ENCODE measurements around the gene DDAH2. TPM values are rescaled to one million over a fixed set of nuclear protein-coding genes. Genes with fewer than 3 reads are reported as not detected.

DDAH2 gene
- total and polyA plus RNA-seq, 10 of the 15 experiments (the other 5 are each of a cell fraction or from before 2014, with no cell fraction given) = 0.35 to 9.9 (median 6.2) TPM

GRCh38 chr6:31752739-31753319 lies 23.7 kb upstream of the DDAH2 start:
- Histone ChIP-seq H3K36me3 (ENCODE audit: control insufficient read depth in 2 of 2, insufficient read depth in 2 of 2, low read length in 1 of 2) (peaks cover 0 to 3% of the 10 kb centered on the region in 2 experiments; a peak in 1 of 4 replicates), H3K9ac (ENCODE audit: control insufficient read depth, insufficient read depth, low read length) (no peak overlapping the region), H3K4me3 (no peak overlapping the region), H3K79me2 (ENCODE audit: control insufficient read depth, insufficient read depth, low read length) (no peaks in the 10 kb centered on the region), H3K27me3 (replicated peaks in 1 of 2; ENCODE audit: control insufficient read depth in 2 of 2, insufficient read depth in 2 of 2, low read length in 1 of 2) (no peaks in the 10 kb centered on the region), H2AFZ (ENCODE audit: control insufficient read depth, low read depth, low read length) (no peak overlapping the region), H3K9me3 (replicated peaks; ENCODE audit: control insufficient read depth, insufficient read depth, low read length) (no peaks in the 10 kb centered on the region), H3K27ac (ENCODE audit: control insufficient read depth, insufficient read depth) (no peak overlapping the region), H3K4me2 (ENCODE audit: control insufficient read depth, insufficient read depth) (no peak overlapping the region), H4K20me1 (ENCODE audit: control insufficient read depth, insufficient read depth) (no peaks in the 10 kb centered on the region), H3K4me1 (ENCODE audit: control insufficient read depth, insufficient read depth, low read length) (no peaks in the 10 kb centered on the region)
- ChIA-PET RAD21 (ENCODE audit: unreplicated experiment) (no interaction called here), POLR2A (interaction anchor here (0.7 kb wide), 1 partner anchor 123 kb away, joined by 3 read pairs; no protein-coding TSS in a partner anchor), SMC1A (ENCODE audit: uncharacterized antibody, unreplicated experiment) (interaction anchor here (1.1 kb wide), 1 partner anchor 30 kb away, joined by 3 read pairs; no protein-coding TSS in a partner anchor), CTCF (interaction anchor here (0.5 to 2.1 kb wide), 3 partner anchors 13 to 135 kb away, joined by 3 to 8 read pairs (median 5); partner anchors contain the start of gene MSH5)
- in situ Hi-C loops (cut with MboI) (no loop called here), intact Hi-C loops (cut with micrococcal nuclease; ENCODE audit: unreplicated experiment) (no loop called here)
- no peak for TF ChIP-seq SUPT20H (IDR thresholded peaks at IDR 0.05; ENCODE audit: borderline replicate concordance, control insufficient read depth, low read depth, low read length)
- TF ChIP-seq, protein P1, sequence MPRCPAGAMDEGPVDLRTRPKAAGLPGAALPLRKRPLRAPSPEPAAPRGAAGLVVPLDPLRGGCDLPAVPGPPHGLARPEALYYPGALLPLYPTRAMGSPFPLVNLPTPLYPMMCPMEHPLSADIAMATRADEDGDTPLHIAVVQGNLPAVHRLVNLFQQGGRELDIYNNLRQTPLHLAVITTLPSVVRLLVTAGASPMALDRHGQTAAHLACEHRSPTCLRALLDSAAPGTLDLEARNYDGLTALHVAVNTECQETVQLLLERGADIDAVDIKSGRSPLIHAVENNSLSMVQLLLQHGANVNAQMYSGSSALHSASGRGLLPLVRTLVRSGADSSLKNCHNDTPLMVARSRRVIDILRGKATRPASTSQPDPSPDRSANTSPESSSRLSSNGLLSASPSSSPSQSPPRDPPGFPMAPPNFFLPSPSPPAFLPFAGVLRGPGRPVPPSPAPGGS (IDR thresholded peaks at IDR 0.05; ENCODE audit: borderline replicate concordance, insufficient read depth, low read depth, low read length, poor library complexity, severe bottlenecking) = peak; percentile 74
- ATAC-seq (no peak), FAIRE-seq (no peak), DNase-seq (ENCODE audit: low read depth, low spot score) (no peak)
- 85% methylated on average over 8 of the region's 8 CpGs for WGBS (ENCODE audit: insufficient coverage, insufficient replicate concordance, low lambda C conversion rate, missing lambda C conversion rate)
- no TSS peak for BruUV-seq (replicated peaks)

DNA sequence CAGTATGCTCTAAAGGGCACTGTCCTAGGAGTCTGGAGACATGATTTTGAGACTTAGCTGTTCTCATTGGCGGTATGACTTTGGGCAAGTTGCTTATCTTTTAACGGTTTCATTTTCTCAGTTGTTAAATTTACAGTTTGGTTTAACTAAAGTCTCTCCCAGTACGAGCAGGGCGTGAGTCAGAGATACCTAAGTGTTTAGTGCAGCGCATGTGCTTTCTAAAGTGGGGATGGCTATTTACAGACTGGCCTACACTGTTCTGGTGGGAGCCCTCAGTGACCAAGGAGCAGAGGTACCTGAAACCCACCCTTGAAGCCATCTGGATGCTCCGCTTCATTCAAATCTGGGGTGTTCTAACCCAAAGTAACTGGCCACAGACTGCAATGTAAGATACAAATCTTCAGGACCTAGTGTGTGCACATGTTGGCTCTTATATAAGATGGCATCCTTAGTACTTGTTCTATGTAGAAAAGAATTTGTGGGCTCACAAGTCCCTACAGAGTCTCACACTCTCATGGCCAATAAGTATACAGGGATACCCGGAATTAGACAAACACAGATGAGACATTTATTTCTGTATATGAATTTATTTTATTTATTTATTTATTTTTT lies 21.4 kb upstream of the DDAH2 start:
- intact Hi-C loops (cut with micrococcal nuclease; ENCODE audit: unreplicated experiment) (no loop called here), in situ Hi-C loops (cut with MboI) (no loop called here)
- Histone ChIP-seq H2AFZ (ENCODE audit: control insufficient read depth, low read depth, low read length) (no peak overlapping the region), H3K79me2 (ENCODE audit: control insufficient read depth, insufficient read depth, low read length) (no peaks in the 10 kb centered on the region), H3K4me1 (ENCODE audit: control insufficient read depth, insufficient read depth, low read length) (no peaks in the 10 kb centered on the region), H3K27me3 (replicated peaks in 1 of 2; ENCODE audit: control insufficient read depth in 2 of 2, insufficient read depth in 2 of 2, low read length in 1 of 2) (no peaks in the 10 kb centered on the region), H3K36me3 (ENCODE audit: control insufficient read depth in 2 of 2, insufficient read depth in 2 of 2, low read length in 1 of 2) (peaks cover 0 to 7% of the 10 kb centered on the region in 2 experiments; a peak in 1 of 4 replicates), H3K9ac (ENCODE audit: control insufficient read depth, insufficient read depth, low read length) (no peak overlapping the region), H3K4me2 (ENCODE audit: control insufficient read depth, insufficient read depth) (no peak overlapping the region), H3K9me3 (replicated peaks; ENCODE audit: control insufficient read depth, insufficient read depth, low read length) (no peaks in the 10 kb centered on the region), H3K27ac (ENCODE audit: control insufficient read depth, insufficient read depth) (no peak overlapping the region), H4K20me1 (ENCODE audit: control insufficient read depth, insufficient read depth) (no peaks in the 10 kb centered on the region), H3K4me3 (no peak overlapping the region)
- CTCF ChIA-PET = no interaction called here
- BruUV-seq (replicated peaks) = no TSS peak
- TF ChIP-seq POLR2AphosphoS5 (IDR thresholded peaks at IDR 0.05; ENCODE audit: low read length) (no peak), KAT2A (conservative IDR thresholded peaks at IDR 0.05; ENCODE audit: control insufficient read depth, low read depth, low read length) (no peak), HDAC6 (IDR thresholded peaks at IDR 0.05; ENCODE audit: unreplicated experiment) (no peak), CBX3 (IDR thresholded peaks at IDR 0.05; ENCODE audit: borderline replicate concordance, low read depth) (no peak), PKNOX1 (IDR thresholded peaks at IDR 0.05) (no peak), CBFB (IDR thresholded peaks at IDR 0.05; ENCODE audit: low read depth) (no peak), NFYB (IDR thresholded peaks at IDR 0.05; ENCODE audit: insufficient read depth, low read depth, low read length) (no peak), SUPT20H (IDR thresholded peaks at IDR 0.05; ENCODE audit: borderline replicate concordance, control insufficient read depth, low read depth, low read length) (no peak)
- RAD21 ChIA-PET (ENCODE audit: unreplicated experiment) = no interaction called here
- SMC1A ChIA-PET (ENCODE audit: uncharacterized antibody, unreplicated experiment) = interaction anchor here (1.3 kb wide), 1 partner anchor 19 kb away, joined by 4 read pairs; no protein-coding TSS in a partner anchor
- WGBS (ENCODE audit: insufficient coverage, insufficient replicate concordance, low lambda C conversion rate, missing lambda C conversion rate) = 87% methylated on average over 7 of the region's 7 CpGs
- POLR2A ChIA-PET = no interaction called here
- DNase-seq (ENCODE audit: low read depth, low spot score) = no peak
- FAIRE-seq = no peak
- no peak for ATAC-seq
